HG02588 (cell line): ENCODE results near the gene STARD10.

Source experiments
- ATAC-seq: cut with Tn5 transposase; IDR thresholded peaks from one replicate; pipeline ENCODE4 v1.9.1; 2021; ENCODE audit warnings: mild to moderate bottlenecking, moderate library complexity; ENCODE audit not compliant: unreplicated experiment

STARD10 gene

GRCh38 chr11:72712168-72712751 is 81.6 kb downstream of the STARD10 start:
- no peak for ATAC-seq

GRCh38 chr11:72711141-72711540 is 82.7 kb downstream of the STARD10 start:
- no peak for ATAC-seq

- ATAC-seq: no peak
Observed at GRCh38 chr11:72710278-72710677, 83.6 kb downstream of the STARD10 start.

GRCh38 chr11:72709478-72710238 is 84.2 kb downstream of the STARD10 start:
- ATAC-seq: no peak

- ATAC-seq: no peak
Observed at GRCh38 chr11:72707032-72707431, 86.8 kb downstream of the STARD10 start.

GRCh38 chr11:72706579-72706978 is 87.3 kb downstream of the STARD10 start:
- no peak for ATAC-seq

- no peak for ATAC-seq
Observed at GRCh38 chr11:72705442-72706365, 88.1 kb downstream of the STARD10 start.

- no peak for ATAC-seq
Observed at GRCh38 chr11:72704783-72705265, 89.0 kb downstream of the STARD10 start.
